ENCODE results near the gene WBP1L.

DNA sequence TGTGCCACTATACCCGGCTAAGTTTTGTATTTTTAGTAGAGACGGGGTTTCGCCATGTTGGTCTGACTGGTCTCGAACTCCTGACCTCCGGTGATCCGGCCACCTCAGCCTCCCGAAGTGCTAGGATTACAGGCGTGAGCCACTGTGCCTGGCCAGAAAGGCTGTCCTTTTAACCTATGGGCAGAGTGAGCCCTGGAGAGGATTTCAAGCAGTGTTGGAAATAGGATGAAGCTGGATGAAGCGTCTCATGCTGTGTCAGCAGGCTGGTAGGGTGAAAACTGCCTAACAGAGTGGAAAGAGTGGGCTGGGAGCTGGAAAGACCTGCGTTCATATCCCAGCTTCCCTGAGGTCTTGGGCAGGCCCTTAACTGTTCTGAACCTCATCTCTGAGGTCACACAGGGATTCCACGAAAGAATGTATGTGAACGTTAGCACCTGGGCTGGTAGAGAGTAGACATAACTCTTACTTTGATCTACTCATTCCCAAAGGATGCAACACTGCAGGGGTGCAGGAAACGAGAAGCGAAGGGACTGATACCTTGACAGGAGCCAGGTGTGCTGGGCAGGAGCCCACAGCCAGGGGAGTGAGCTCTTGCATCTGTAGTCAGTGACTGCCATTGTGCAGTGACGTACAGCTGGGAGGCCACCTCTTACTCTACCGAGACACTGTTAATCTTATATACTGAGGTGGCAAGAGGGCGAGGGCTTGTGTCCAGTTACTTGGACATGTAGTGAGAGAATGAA, 34.1 kb downstream of the WBP1L start:
- TF ChIP-seq SP1 (IDR thresholded peaks at IDR 0.05) (no peak), GABPA (IDR thresholded peaks at IDR 0.05 in 1 of 2, conservative IDR thresholded peaks at IDR 0.05 in 1 of 2) (no peak), NR2F2 (IDR thresholded peaks at IDR 0.05) (no peak), JUND (IDR thresholded peaks at IDR 0.05) (no peak), YY1 (IDR thresholded peaks at IDR 0.05) (no peak)
- TF ChIP-seq, protein P1, sequence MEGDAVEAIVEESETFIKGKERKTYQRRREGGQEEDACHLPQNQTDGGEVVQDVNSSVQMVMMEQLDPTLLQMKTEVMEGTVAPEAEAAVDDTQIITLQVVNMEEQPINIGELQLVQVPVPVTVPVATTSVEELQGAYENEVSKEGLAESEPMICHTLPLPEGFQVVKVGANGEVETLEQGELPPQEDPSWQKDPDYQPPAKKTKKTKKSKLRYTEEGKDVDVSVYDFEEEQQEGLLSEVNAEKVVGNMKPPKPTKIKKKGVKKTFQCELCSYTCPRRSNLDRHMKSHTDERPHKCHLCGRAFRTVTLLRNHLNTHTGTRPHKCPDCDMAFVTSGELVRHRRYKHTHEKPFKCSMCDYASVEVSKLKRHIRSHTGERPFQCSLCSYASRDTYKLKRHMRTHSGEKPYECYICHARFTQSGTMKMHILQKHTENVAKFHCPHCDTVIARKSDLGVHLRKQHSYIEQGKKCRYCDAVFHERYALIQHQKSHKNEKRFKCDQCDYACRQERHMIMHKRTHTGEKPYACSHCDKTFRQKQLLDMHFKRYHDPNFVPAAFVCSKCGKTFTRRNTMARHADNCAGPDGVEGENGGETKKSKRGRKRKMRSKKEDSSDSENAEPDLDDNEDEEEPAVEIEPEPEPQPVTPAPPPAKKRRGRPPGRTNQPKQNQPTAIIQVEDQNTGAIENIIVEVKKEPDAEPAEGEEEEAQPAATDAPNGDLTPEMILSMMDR (IDR thresholded peaks at IDR 0.05; ENCODE audit: low read depth, low read length, missing input control), result no peak
- TF ChIP-seq, protein P2, sequence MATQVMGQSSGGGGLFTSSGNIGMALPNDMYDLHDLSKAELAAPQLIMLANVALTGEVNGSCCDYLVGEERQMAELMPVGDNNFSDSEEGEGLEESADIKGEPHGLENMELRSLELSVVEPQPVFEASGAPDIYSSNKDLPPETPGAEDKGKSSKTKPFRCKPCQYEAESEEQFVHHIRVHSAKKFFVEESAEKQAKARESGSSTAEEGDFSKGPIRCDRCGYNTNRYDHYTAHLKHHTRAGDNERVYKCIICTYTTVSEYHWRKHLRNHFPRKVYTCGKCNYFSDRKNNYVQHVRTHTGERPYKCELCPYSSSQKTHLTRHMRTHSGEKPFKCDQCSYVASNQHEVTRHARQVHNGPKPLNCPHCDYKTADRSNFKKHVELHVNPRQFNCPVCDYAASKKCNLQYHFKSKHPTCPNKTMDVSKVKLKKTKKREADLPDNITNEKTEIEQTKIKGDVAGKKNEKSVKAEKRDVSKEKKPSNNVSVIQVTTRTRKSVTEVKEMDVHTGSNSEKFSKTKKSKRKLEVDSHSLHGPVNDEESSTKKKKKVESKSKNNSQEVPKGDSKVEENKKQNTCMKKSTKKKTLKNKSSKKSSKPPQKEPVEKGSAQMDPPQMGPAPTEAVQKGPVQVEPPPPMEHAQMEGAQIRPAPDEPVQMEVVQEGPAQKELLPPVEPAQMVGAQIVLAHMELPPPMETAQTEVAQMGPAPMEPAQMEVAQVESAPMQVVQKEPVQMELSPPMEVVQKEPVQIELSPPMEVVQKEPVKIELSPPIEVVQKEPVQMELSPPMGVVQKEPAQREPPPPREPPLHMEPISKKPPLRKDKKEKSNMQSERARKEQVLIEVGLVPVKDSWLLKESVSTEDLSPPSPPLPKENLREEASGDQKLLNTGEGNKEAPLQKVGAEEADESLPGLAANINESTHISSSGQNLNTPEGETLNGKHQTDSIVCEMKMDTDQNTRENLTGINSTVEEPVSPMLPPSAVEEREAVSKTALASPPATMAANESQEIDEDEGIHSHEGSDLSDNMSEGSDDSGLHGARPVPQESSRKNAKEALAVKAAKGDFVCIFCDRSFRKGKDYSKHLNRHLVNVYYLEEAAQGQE (IDR thresholded peaks at IDR 0.05), result no peak
- TF ChIP-seq, protein P3, sequence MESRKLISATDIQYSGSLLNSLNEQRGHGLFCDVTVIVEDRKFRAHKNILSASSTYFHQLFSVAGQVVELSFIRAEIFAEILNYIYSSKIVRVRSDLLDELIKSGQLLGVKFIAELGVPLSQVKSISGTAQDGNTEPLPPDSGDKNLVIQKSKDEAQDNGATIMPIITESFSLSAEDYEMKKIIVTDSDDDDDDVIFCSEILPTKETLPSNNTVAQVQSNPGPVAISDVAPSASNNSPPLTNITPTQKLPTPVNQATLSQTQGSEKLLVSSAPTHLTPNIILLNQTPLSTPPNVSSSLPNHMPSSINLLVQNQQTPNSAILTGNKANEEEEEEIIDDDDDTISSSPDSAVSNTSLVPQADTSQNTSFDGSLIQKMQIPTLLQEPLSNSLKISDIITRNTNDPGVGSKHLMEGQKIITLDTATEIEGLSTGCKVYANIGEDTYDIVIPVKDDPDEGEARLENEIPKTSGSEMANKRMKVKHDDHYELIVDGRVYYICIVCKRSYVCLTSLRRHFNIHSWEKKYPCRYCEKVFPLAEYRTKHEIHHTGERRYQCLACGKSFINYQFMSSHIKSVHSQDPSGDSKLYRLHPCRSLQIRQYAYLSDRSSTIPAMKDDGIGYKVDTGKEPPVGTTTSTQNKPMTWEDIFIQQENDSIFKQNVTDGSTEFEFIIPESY (IDR thresholded peaks at IDR 0.05), result no peak
- TF ChIP-seq, protein P4, sequence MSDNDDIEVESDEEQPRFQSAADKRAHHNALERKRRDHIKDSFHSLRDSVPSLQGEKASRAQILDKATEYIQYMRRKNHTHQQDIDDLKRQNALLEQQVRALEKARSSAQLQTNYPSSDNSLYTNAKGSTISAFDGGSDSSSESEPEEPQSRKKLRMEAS (IDR thresholded peaks at IDR 0.05), result no peak
- TF ChIP-seq, protein P5, sequence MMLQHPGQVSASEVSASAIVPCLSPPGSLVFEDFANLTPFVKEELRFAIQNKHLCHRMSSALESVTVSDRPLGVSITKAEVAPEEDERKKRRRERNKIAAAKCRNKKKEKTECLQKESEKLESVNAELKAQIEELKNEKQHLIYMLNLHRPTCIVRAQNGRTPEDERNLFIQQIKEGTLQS (IDR thresholded peaks at IDR 0.05), result no peak

Measured in liver (tissue), 3 donors.